Measurements from ENCODE around the gene HAGHL. TPM values are rescaled to one million over a fixed set of nuclear protein-coding genes. Genes with fewer than 3 reads are reported as not detected.

Gene HAGHL
- total RNA-seq, 1 donor from 2014 or later = 8.9 TPM

DNA sequence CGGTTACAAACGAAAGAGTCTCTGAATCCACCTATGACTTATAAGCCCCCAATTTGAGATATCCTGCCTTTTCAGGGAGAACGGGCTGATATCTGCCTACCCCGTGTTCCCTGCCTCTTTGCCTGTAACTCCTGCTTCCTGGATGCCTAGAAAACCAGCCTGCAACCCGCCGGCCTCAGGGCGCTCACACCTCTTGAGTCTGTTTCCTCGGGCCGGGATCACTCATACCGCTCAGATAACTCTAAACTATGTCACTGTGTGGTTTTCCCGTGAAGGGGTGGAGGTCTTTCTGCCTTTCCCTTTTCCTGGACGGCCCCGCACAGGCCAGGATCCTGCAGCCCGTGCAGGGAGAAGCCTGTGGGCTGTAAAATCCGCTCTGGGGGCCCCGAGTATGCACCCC, 50.9 kb downstream of the HAGHL start:
- TF ChIP-seq, protein P1, sequence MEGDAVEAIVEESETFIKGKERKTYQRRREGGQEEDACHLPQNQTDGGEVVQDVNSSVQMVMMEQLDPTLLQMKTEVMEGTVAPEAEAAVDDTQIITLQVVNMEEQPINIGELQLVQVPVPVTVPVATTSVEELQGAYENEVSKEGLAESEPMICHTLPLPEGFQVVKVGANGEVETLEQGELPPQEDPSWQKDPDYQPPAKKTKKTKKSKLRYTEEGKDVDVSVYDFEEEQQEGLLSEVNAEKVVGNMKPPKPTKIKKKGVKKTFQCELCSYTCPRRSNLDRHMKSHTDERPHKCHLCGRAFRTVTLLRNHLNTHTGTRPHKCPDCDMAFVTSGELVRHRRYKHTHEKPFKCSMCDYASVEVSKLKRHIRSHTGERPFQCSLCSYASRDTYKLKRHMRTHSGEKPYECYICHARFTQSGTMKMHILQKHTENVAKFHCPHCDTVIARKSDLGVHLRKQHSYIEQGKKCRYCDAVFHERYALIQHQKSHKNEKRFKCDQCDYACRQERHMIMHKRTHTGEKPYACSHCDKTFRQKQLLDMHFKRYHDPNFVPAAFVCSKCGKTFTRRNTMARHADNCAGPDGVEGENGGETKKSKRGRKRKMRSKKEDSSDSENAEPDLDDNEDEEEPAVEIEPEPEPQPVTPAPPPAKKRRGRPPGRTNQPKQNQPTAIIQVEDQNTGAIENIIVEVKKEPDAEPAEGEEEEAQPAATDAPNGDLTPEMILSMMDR (IDR thresholded peaks at IDR 0.05) = no peak
- DNase-seq (no peak), ATAC-seq (no peak)
- no peaks in the 10 kb centered on the region for H3K36me3 ChIP-seq
- no peak overlapping the region for H3K4me3 ChIP-seq
- H3K9me3 ChIP-seq = no peaks in the 10 kb centered on the region
- H3K4me1 ChIP-seq = no peaks in the 10 kb centered on the region
- H3K27me3 ChIP-seq = peaks cover 17% of the 10 kb centered on the region
- no peak overlapping the region for H3K27ac ChIP-seq
- intact Hi-C loops (cut with DNase I) = no loop called here

- Histone ChIP-seq H3K9me3 (no peaks in the 10 kb centered on the region), H3K4me3 (no peak overlapping the region), H3K4me1 (no peaks in the 10 kb centered on the region), H3K27ac (no peak overlapping the region), H3K36me3 (no peaks in the 10 kb centered on the region), H3K27me3 (peaks cover 23% of the 10 kb centered on the region)
- intact Hi-C loops (cut with DNase I) = no loop called here
- TF ChIP-seq, protein P1 (IDR thresholded peaks at IDR 0.05) = no peak
- DNase-seq (no peak), ATAC-seq (no peak)
These were observed 51.5 kb downstream of the HAGHL start for GRCh38 chr16:778447-778846.

GRCh38 chr16:778909-779527, 52.1 kb downstream of the HAGHL start:
- no peak for DNase-seq
- H3K27me3 ChIP-seq = peaks cover 26% of the 10 kb centered on the region
- intact Hi-C loops (cut with DNase I) = no loop called here
- no peak for ATAC-seq
- no peaks in the 10 kb centered on the region for H3K4me1 ChIP-seq
- no peaks in the 10 kb centered on the region for H3K9me3 ChIP-seq
- no peaks in the 10 kb centered on the region for H3K36me3 ChIP-seq
- H3K27ac ChIP-seq = no peak overlapping the region
- TF ChIP-seq, protein P1 (IDR thresholded peaks at IDR 0.05) = no peak
- no peak overlapping the region for H3K4me3 ChIP-seq

Small RNAs within 50 kb of the gene (microRNA-seq; reads per million reads assigned to microRNA genes)
- gene MIR662 (ENCODE audit: borderline microRNAs expressed) = not detected

Other genes with a start within 250 kb of the HAGHL start
- gene CAPN15, start 199.4 kb upstream of the HAGHL start, total RNA-seq = 45.2 TPM
- not detected for gene PRR35, start 166.7 kb upstream of the HAGHL start, total RNA-seq
- gene NHLRC4, start 160.1 kb upstream of the HAGHL start, total RNA-seq = 0.98 TPM
- 59.4 TPM for gene PIGQ, start 157.1 kb upstream of the HAGHL start, total RNA-seq
- 47.6 TPM for gene RAB40C, start 137.0 kb upstream of the HAGHL start, total RNA-seq
- gene WFIKKN1, start 96.1 kb upstream of the HAGHL start, total RNA-seq = 1.5 TPM
- 53.5 TPM for gene METTL26, start 90.8 kb upstream of the HAGHL start, total RNA-seq
- gene MCRIP2, start 85.3 kb upstream of the HAGHL start, total RNA-seq = 57.9 TPM
- 23.2 TPM for gene WDR90, start 77.7 kb upstream of the HAGHL start, total RNA-seq
- 92.5 TPM for gene RHOT2, start 59.0 kb upstream of the HAGHL start, total RNA-seq
- gene RHBDL1, start 51.4 kb upstream of the HAGHL start, total RNA-seq = 2.0 TPM
- gene STUB1, start 46.7 kb upstream of the HAGHL start, total RNA-seq = 98.9 TPM
- 51.3 TPM for gene JMJD8, start 42.8 kb upstream of the HAGHL start, total RNA-seq
- 12.9 TPM for gene WDR24, start 36.7 kb upstream of the HAGHL start, total RNA-seq
- gene FBXL16, start 21.3 kb upstream of the HAGHL start, total RNA-seq = 3.6 TPM
- 30.4 TPM for gene METRN, start 12.0 kb upstream of the HAGHL start, total RNA-seq
- gene ANTKMT, start 6.0 kb upstream of the HAGHL start, total RNA-seq = 30.5 TPM
- gene CCDC78, start 663 bp upstream of the HAGHL start, total RNA-seq = 0.78 TPM
- gene CIAO3, start 13.9 kb downstream of the HAGHL start, total RNA-seq = 24.2 TPM
- 93.3 TPM for gene MSLN, start 33.6 kb downstream of the HAGHL start, total RNA-seq
- gene RPUSD1, start 61.3 kb downstream of the HAGHL start, total RNA-seq = 14.2 TPM
- 12.3 TPM for gene CHTF18, start 61.5 kb downstream of the HAGHL start, total RNA-seq
- gene GNG13, start 73.6 kb downstream of the HAGHL start, total RNA-seq = not detected
- 19.0 TPM for gene LMF1, start 243.9 kb downstream of the HAGHL start, total RNA-seq

Measured in upper lobe of right lung (tissue), 1 donor.